Adrenal gland (tissue), 5 donors: Measurements from ENCODE around the gene ATP9A.

Experiments used
- CTCF ChIP-seq, 6 experiments: fragments of 450-650 bp in 4 of 6; fragments of 200-600 bp in 2 of 6; sonication (generic) in 1 of 6; IDR thresholded peaks; 1 replicate in 5 of 6; 2 replicates in 1 of 6; pipeline versions ENCODE4 v1.5.1 to v1.8.0; 2016 to 2021; ENCODE audit warnings: antibody characterized with exemption in 6 of 6, mild to moderate bottlenecking in 2 of 6, moderate library complexity in 1 of 6
- POLR2A ChIP-seq, 2 donors: fragments of 450-650 bp; IDR thresholded peaks; one replicate each; pipeline ENCODE4 v1.6.1; 2017; ENCODE audit warnings: antibody characterized with exemption in 2 of 2, mild to moderate bottlenecking in 2 of 2, moderate library complexity in 1 of 2
- donor health status: DM: no; HTN: no; CAD: no.

- TF ChIP-seq CTCF (IDR thresholded peaks at IDR 0.05): no peak
- TF ChIP-seq POLR2A (IDR thresholded peaks at IDR 0.05): no peak
Observed at GRCh38 chr20:51631953-51632352, 136.2 kb downstream of the ATP9A start.
